ENCODE data around the gene ATP6V1E1.

GRCh38 chr22:17647452-17647851 lies 18.9 kb upstream of the ATP6V1E1 start:
- TF ChIP-seq CTCF (IDR thresholded peaks at IDR 0.05) (no peak), POLR2A (IDR thresholded peaks at IDR 0.05) (no peak)

Data from body of pancreas (tissue), 4 donors.